Ascending aorta (tissue), 2 donors: ENCODE measurements around the gene GAB2. TPM values are rescaled to one million over a fixed set of nuclear protein-coding genes. Genes with fewer than 3 reads are reported as not detected.

ENCODE experiments used
- DNase-seq, 2 donors: peaks; one replicate each; pipeline ENCODE4 v3.0.0-alpha.2; 2019; ENCODE audit warnings: low spot score in 2 of 2
- H3K27ac ChIP-seq, 2 donors: fragments of 200-600 bp; sonication (generic); one replicate each; pipeline ENCODE4 v1.5.1; 2016 to 2017; ENCODE audit warnings: mild to moderate bottlenecking in 1 of 2
- H3K27me3 ChIP-seq: fragments of 200-600 bp; sonication (generic); one replicate; pipeline ENCODE4 v1.5.1; 2017
- H3K36me3 ChIP-seq, 2 donors: fragments of 200-600 bp; sonication (generic); one replicate each; pipeline ENCODE4 v1.5.1; 2016
- H3K4me1 ChIP-seq, 2 donors: fragments of 200-600 bp; sonication (generic); one replicate each; pipeline ENCODE4 v1.5.1; 2016 to 2017; ENCODE audit warnings: mild to moderate bottlenecking in 1 of 2
- H3K4me3 ChIP-seq, 2 donors: fragments of 200-600 bp; sonication (generic); one replicate each; pipeline ENCODE4 v1.5.1; 2016 to 2017; ENCODE audit warnings: mild to moderate bottlenecking in 1 of 2
- H3K9me3 ChIP-seq, 2 donors: fragments of 200-600 bp; sonication (generic); one replicate each; pipeline ENCODE4 v1.5.1; 2016
- CTCF ChIP-seq, 3 experiments: fragments of 200-600 bp in 2 of 3; fragments of 450-650 bp in 1 of 3; sonication (generic) in 2 of 3; IDR thresholded peaks; one replicate each; pipeline ENCODE4 v1.5.1; 2016 to 2019; ENCODE audit warnings: antibody characterized with exemption in 3 of 3, mild to moderate bottlenecking in 1 of 3, moderate library complexity in 1 of 3
- intact Hi-C: fragments of 100-400 bp; cut with DNase I; formaldehyde crosslinking; loops from one replicate; pipeline ENCODE4 v1.15.1; 2023
- total RNA-seq: library from RNA; depleted of rRNA; stranded (reverse); fragments of >200 nt; gene quantifications from one replicate; pipeline ENCODE4 v1.1.0, GENCODE V29; 2016

GAB2 gene
- total RNA-seq, 1 donor from 2014 or later = 21.6 TPM

GRCh38 chr11:78405805-78406204, 11.8 kb downstream of the GAB2 start:
- H3K4me3 ChIP-seq = no peak overlapping the region

GRCh38 chr11:78403781-78404180, 13.8 kb downstream of the GAB2 start:
- no peak overlapping the region for H3K4me3 ChIP-seq
- H3K36me3 ChIP-seq = no peaks in the 10 kb centered on the region
- no peak for DNase-seq
- H3K27ac ChIP-seq = no peak overlapping the region
- no peaks in the 10 kb centered on the region for H3K9me3 ChIP-seq
- H3K27me3 ChIP-seq = no peaks in the 10 kb centered on the region
- intact Hi-C loops = no loop called here
- peaks cover 0 to 3% of the 10 kb centered on the region in 2 donors for H3K4me1 ChIP-seq
- TF ChIP-seq CTCF (IDR thresholded peaks at IDR 0.05) = no peak

More at GRCh38 chr11:78405805-78406204, 11.8 kb downstream of the GAB2 start:
- TF ChIP-seq CTCF (IDR thresholded peaks at IDR 0.05) = no peak
- Histone ChIP-seq H3K27me3 (no peaks in the 10 kb centered on the region), H3K27ac (no peak overlapping the region), H3K4me1 (peaks cover 0 to 3% of the 10 kb centered on the region in 2 donors), H3K9me3 (peaks cover 9 to 16% of the 10 kb centered on the region in 2 donors), H3K36me3 (peaks cover 4 to 16% of the 10 kb centered on the region in 2 donors)
- no peak for DNase-seq
- intact Hi-C loops = no loop called here

GRCh38 chr11:78402847-78403246, 14.8 kb downstream of the GAB2 start:
- no peak for DNase-seq
- TF ChIP-seq CTCF (IDR thresholded peaks at IDR 0.05) = no peak
- Histone ChIP-seq H3K36me3 (no peaks in the 10 kb centered on the region), H3K4me1 (peaks cover 0 to 3% of the 10 kb centered on the region in 2 donors), H3K9me3 (no peaks in the 10 kb centered on the region), H3K27me3 (no peaks in the 10 kb centered on the region), H3K27ac (no peak overlapping the region), H3K4me3 (no peak overlapping the region)
- intact Hi-C loops = no loop called here

GRCh38 chr11:78400702-78401101, 16.9 kb downstream of the GAB2 start:
- Histone ChIP-seq H3K27ac (no peak overlapping the region), H3K9me3 (no peaks in the 10 kb centered on the region), H3K4me3 (no peak overlapping the region), H3K27me3 (no peaks in the 10 kb centered on the region), H3K36me3 (no peaks in the 10 kb centered on the region), H3K4me1 (peaks cover 0 to 3% of the 10 kb centered on the region in 2 donors)
- no peak for TF ChIP-seq CTCF (IDR thresholded peaks at IDR 0.05)
- intact Hi-C loops = no loop called here
- DNase-seq = no peak

GRCh38 chr11:78400116-78400515, 17.5 kb downstream of the GAB2 start:
- no peak for DNase-seq
- intact Hi-C loops = no loop called here
- H3K27me3 ChIP-seq = no peaks in the 10 kb centered on the region
- no peak overlapping the region for H3K4me3 ChIP-seq
- H3K9me3 ChIP-seq = no peaks in the 10 kb centered on the region
- no peak overlapping the region for H3K27ac ChIP-seq
- H3K4me1 ChIP-seq = peaks cover 0 to 3% of the 10 kb centered on the region in 2 donors
- TF ChIP-seq CTCF (IDR thresholded peaks at IDR 0.05) = no peak
- H3K36me3 ChIP-seq = no peaks in the 10 kb centered on the region

- TF ChIP-seq CTCF (IDR thresholded peaks at IDR 0.05) = no peak
- intact Hi-C loops = no loop called here
- H3K4me1 ChIP-seq = peaks cover 0 to 3% of the 10 kb centered on the region in 2 donors
These were observed 18.5 kb downstream of the GAB2 start for GRCh38 chr11:78399136-78399535.

More at GRCh38 chr11:78399136-78399535, 18.5 kb downstream of the GAB2 start:
- Histone ChIP-seq H3K4me3 (no peak overlapping the region), H3K9me3 (no peaks in the 10 kb centered on the region), H3K27me3 (no peaks in the 10 kb centered on the region), H3K36me3 (no peaks in the 10 kb centered on the region), H3K27ac (no peak overlapping the region)
- no peak for DNase-seq
